Measurements from ENCODE around the gene TMEM108. TPM values are rescaled to one million over a fixed set of nuclear protein-coding genes. Genes with fewer than 3 reads are reported as not detected.

TMEM108 gene
- polyA plus RNA-seq, 3 donors = not detected

- intact Hi-C loops (cut with micrococcal nuclease) = no loop called here
- no CpG with 5 or more reads among the region's 1 CpG for WGBS (ENCODE audit: insufficient coverage)
- no peak overlapping the region for H3K4me2 ChIP-seq (replicated peaks; ENCODE audit: extremely low read depth, low read length, poor library complexity, severe bottlenecking)
- Mint-ChIP-seq H3K36me3 (no peaks in the 10 kb centered on the region), H3K4me1 (no peaks in the 10 kb centered on the region), H3K4me3 (no peak overlapping the region), H3K9me3 (peaks cover 0 to 4% (median 0%) of the 10 kb centered on the region in 7 donors), H3K27me3 (ENCODE audit: low read depth in 3 of 3) (peaks cover 2 to 8% (median 2%) of the 10 kb centered on the region in 3 donors), H3K27ac (peak overlapping the region in 1 of 7 donors; percentile 58)
- no peaks in the 10 kb centered on the region for H3K9me3 ChIP-seq (replicated peaks in 1 of 2; ENCODE audit: control insufficient read depth in 1 of 2, insufficient read depth in 1 of 2, low read length in 2 of 2)
- no peak for DNase-seq
- no peaks in the 10 kb centered on the region for H3K4me1 ChIP-seq (ENCODE audit: control insufficient read depth in 1 of 2, insufficient read depth in 2 of 2, low read length in 2 of 2)
- no peak overlapping the region for H3K4me3 ChIP-seq (replicated peaks in 1 of 3; ENCODE audit: low read depth in 2 of 3, low read length in 3 of 3)
- no peaks in the 10 kb centered on the region for H3K36me3 ChIP-seq (replicated peaks in 1 of 2; ENCODE audit: control insufficient read depth in 1 of 2, insufficient read depth in 2 of 2, low read length in 2 of 2)
- no peaks in the 10 kb centered on the region for H3K79me2 ChIP-seq (ENCODE audit: insufficient read depth, low read length)
- H4K20me1 ChIP-seq (ENCODE audit: insufficient read depth, low read length) = no peaks in the 10 kb centered on the region
- no peak overlapping the region for H3K9ac ChIP-seq (ENCODE audit: insufficient read depth, low read length, poor library complexity, severe bottlenecking)
- no peak overlapping the region for H2AFZ ChIP-seq (ENCODE audit: insufficient read depth, low read depth, low read length, poor library complexity, severe bottlenecking)
- H3K27ac ChIP-seq (ENCODE audit: low read depth in 1 of 2, low read length in 2 of 2) = no peak overlapping the region
- no peaks in the 10 kb centered on the region for H3K27me3 ChIP-seq (ENCODE audit: control insufficient read depth in 2 of 2, insufficient read depth in 2 of 2, low read length in 2 of 2)
- no peak for TF ChIP-seq CTCF (IDR thresholded peaks at IDR 0.05)
These were observed 231.2 kb downstream of the TMEM108 start for GRCh38 chr3:133269393-133269792.

GRCh38 chr3:133270631-133271030 lies 232.4 kb downstream of the TMEM108 start:
- intact Hi-C loops (cut with micrococcal nuclease) = no loop called here
- H3K27ac ChIP-seq (ENCODE audit: low read depth in 1 of 2, low read length in 2 of 2) = no peak overlapping the region
- no peaks in the 10 kb centered on the region for H3K9me3 ChIP-seq (replicated peaks in 1 of 2; ENCODE audit: control insufficient read depth in 1 of 2, insufficient read depth in 1 of 2, low read length in 2 of 2)
- H3K79me2 ChIP-seq (ENCODE audit: insufficient read depth, low read length) = no peaks in the 10 kb centered on the region
- no peak for DNase-seq
- H3K4me1 Mint-ChIP-seq = no peaks in the 10 kb centered on the region
- no peak for TF ChIP-seq CTCF (IDR thresholded peaks at IDR 0.05)
- no peak overlapping the region for H3K9ac ChIP-seq (ENCODE audit: insufficient read depth, low read length, poor library complexity, severe bottlenecking)
- H3K27ac Mint-ChIP-seq = no peak overlapping the region
- peaks cover 2 to 7% (median 2%) of the 10 kb centered on the region in 3 donors for H3K27me3 Mint-ChIP-seq (ENCODE audit: low read depth in 3 of 3)
- no peaks in the 10 kb centered on the region for H4K20me1 ChIP-seq (ENCODE audit: insufficient read depth, low read length)
- no peaks in the 10 kb centered on the region for H3K27me3 ChIP-seq (ENCODE audit: control insufficient read depth in 2 of 2, insufficient read depth in 2 of 2, low read length in 2 of 2)
- no peak overlapping the region for H2AFZ ChIP-seq (ENCODE audit: insufficient read depth, low read depth, low read length, poor library complexity, severe bottlenecking)
- no peaks in the 10 kb centered on the region for H3K36me3 ChIP-seq (replicated peaks in 1 of 2; ENCODE audit: control insufficient read depth in 1 of 2, insufficient read depth in 2 of 2, low read length in 2 of 2)
- H3K4me1 ChIP-seq (ENCODE audit: control insufficient read depth in 1 of 2, insufficient read depth in 2 of 2, low read length in 2 of 2) = no peaks in the 10 kb centered on the region
- H3K36me3 Mint-ChIP-seq = no peaks in the 10 kb centered on the region
- H3K4me3 Mint-ChIP-seq = no peak overlapping the region
- no peak overlapping the region for H3K4me3 ChIP-seq (replicated peaks in 1 of 3; ENCODE audit: low read depth in 2 of 3, low read length in 3 of 3)
- H3K9me3 Mint-ChIP-seq = peaks cover 0 to 4% (median 0%) of the 10 kb centered on the region in 7 donors
- H3K4me2 ChIP-seq (replicated peaks; ENCODE audit: extremely low read depth, low read length, poor library complexity, severe bottlenecking) = no peak overlapping the region
- WGBS (ENCODE audit: insufficient coverage) = 86% methylated on average over 1 of the region's 1 CpG

Data from CD14-positive monocyte (primary cell).